Sciatic nerve (tissue), 2 donors: Measurements from ENCODE around the gene ASF1B. TPM values are rescaled to one million over a fixed set of nuclear protein-coding genes. Genes with fewer than 3 reads are reported as not detected.
"Not testable (repeated sequence)": the region's sequence is repeated elsewhere in the genome, so short reads cannot be mapped to it uniquely, and the experiment has no call there.

ENCODE experiments used
- ATAC-seq: fragments of 200-7000 bp; cut with Tn5 transposase; one replicate; pipeline ENCODE4 v1.9.1; 2020; ENCODE audit warnings: mild to moderate bottlenecking, moderate library complexity
- DNase-seq: peaks from one replicate; pipeline ENCODE4 v3.0.0-alpha.2; 2020; ENCODE audit warnings: low spot score
- intact Hi-C: fragments of 100-400 bp; cut with DNase I; formaldehyde crosslinking; loops from one replicate; pipeline ENCODE4 v1.14.2; 2022
- total RNA-seq: library from RNA; stranded (reverse); fragmentation: NEBNext Ultra II Directional; extraction: Animal tissue kit (Norgen Biotek cat#: 25700); gene quantifications from one replicate; pipeline ENCODE4 v1.2.1, GENCODE V29; 2021
- donor health status: DM: no; HTN: no; CAD: no.
- donor health status: DM: no; HTN: no; CAD: no.

Gene ASF1B
- total RNA-seq = 0.22 TPM

- ATAC-seq = peak; percentile 97
- DNase-seq = peak; percentile 98
- intact Hi-C loops = loop anchor here (10.0 kb wide), 1 partner anchor 52 kb away; the partner anchor contains the start of gene C19orf67
These were observed at the start of gene ASF1B for GRCh38 chr19:14136509-14137281. ASF1B (minus strand) TSS chr19:14136589; CDS start chr19:14136456, 133 bp downstream.

DNA sequence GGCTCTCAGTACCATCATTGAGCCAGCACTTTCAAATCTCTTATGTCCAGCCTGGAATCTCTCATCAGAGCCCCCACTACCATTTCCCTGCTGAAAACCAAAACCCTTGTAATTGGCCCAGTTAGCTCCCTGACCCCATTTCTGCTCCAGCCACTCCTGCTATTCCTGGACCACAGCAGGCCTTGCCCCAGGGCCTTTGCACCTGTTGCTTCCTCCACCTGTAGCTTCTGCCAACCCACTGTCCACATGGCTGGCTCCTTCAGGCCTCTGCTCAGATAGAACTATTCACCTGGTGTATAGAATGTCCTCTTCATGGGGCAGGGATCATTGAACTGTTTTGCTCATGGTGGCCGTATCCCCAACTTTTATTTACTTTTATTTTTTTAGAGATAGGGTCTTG, 49.3 kb upstream of the ASF1B start:
- ATAC-seq, intact Hi-C loops, DNase-seq: not testable (repeated sequence)

DNA sequence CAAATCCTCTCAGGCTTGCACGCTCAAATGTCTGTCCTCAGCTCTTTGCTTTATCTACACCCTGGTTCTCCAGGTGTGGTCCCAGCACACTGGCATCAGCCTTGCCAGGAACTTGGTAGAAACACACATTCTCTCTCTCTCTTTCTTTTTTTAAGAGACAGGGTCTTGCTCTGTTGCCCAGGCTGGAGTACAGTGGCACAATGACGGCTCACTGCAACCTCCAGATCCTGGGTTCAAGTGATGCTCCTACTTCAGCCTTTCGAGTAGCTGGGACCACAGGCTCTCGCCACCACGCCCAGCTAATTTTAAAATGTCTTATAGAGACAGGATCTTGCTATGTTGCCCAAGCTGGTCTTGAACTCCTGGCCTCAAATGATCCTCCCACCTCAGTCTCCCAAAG, 48.8 kb upstream of the ASF1B start:
- intact Hi-C loops = no loop called here
- ATAC-seq (no peak), DNase-seq (no peak)

GRCh38 chr19:14183741-14184350, 47.5 kb upstream of the ASF1B start:
- ATAC-seq (peak; percentile 44), DNase-seq (no peak)
- intact Hi-C loops = no loop called here

- DNase-seq (no peak), ATAC-seq (no peak)
- intact Hi-C loops = no loop called here
These were observed 46.1 kb upstream of the ASF1B start for GRCh38 chr19:14182476-14182875.

DNA sequence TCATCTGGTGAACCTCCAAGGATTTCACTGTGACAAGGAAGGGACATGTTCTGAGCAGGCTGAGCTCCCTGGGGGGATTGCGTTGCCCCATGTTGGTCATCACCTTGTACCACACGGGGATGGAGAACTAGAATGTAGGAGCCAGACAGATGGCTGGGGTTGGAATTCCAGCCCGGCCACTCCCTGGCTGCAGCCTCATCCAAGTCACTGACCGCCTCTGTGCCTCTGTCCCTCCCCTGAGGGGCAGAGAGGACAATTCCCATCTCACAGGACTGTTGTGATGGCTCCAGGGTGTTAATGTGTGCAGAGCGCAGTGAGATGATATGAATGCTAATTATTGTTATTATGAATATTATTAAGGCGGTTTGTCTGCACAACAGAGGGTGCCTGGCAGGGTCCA, 45.5 kb upstream of the ASF1B start:
- intact Hi-C loops = no loop called here
- no peak for DNase-seq
- no peak for ATAC-seq

- DNase-seq, ATAC-seq, intact Hi-C loops: not testable (repeated sequence)
These were observed 44.8 kb upstream of the ASF1B start for GRCh38 chr19:14181199-14181598.

GRCh38 chr19:14177496-14178074, 41.2 kb upstream of the ASF1B start:
- intact Hi-C loops = no loop called here
- DNase-seq (no peak), ATAC-seq (no peak)

DNA sequence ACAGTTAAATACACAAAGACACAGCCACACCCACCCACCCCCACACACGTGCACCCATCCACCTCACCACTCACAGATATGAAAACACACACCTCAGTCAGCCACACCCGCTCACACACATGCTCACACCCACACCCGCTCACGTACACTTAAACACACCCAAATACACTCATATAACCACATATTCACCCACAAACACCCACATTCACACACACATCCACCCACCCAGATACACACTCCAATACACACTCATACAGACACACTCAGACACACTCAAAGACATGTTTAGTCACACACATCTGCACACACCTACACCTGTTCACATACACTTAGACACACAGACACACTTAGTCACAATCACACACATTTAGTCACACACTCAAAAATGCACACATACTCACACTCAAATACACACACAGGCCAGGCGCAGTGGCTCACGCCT, 39.0 kb upstream of the ASF1B start:
- DNase-seq = no peak
- no peak for ATAC-seq
- intact Hi-C loops = no loop called here

GRCh38 chr19:14174883-14175282, 38.5 kb upstream of the ASF1B start:
- intact Hi-C loops = no loop called here
- DNase-seq (no peak), ATAC-seq (no peak)

DNA sequence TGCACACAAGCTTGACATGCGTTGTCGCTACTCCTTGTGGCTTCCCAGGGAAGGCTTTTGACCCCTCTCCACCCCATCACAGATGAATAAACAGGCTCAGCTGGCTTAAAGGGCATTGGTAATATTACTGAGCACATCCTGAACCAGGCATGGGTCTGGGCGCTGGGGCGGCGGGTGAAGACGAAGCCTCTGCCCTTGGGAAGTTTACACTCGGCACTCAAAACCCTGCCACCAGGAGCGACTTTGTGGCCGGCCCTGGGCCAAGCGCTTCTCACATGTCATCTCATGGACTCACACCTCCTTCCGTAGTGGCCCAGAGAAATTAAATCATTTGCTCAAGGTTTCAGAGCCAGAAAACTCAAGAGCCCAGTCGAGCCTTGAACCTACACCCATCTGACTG, 32.6 kb upstream of the ASF1B start:
- intact Hi-C loops = no loop called here
- ATAC-seq = no peak

DNA sequence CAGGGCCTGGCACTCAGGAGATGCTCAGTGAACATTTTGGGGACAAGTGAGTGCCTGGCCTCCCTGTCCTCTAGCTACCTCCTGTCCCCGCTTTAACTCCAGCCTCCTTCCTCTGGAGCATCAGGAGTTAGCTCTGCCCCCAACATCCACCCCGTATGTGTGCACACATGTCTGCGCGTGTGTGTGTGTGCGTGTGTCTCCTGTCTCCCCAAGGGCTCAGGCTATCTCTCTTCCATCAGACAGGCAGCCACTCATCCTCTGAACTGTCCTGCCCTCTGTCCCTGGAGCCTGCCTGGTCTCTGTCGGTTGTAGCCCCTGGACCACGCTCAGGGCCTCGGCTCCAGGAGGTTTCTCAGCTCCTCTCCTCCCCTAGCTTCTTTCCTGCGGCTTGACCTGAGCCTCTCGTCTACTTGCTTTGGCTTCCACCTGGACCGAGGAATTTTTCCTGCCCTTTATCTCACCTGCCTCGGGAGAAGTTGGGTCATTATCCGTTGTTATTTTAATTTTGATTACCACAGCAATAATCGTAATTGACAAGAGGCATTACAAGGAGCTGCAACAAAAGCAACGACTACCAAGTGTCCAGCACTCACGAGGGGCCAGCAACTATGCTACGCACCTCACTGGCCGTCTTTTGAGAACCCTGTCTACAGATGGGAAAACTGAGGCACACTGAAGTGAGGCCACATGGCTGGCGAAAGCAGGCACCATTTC, 32.0 kb upstream of the ASF1B start:
- ATAC-seq (no peak), DNase-seq (no peak)
- intact Hi-C loops = no loop called here

More for the DNA sequence above, 32.6 kb upstream of the ASF1B start:
- DNase-seq = no peak

DNA sequence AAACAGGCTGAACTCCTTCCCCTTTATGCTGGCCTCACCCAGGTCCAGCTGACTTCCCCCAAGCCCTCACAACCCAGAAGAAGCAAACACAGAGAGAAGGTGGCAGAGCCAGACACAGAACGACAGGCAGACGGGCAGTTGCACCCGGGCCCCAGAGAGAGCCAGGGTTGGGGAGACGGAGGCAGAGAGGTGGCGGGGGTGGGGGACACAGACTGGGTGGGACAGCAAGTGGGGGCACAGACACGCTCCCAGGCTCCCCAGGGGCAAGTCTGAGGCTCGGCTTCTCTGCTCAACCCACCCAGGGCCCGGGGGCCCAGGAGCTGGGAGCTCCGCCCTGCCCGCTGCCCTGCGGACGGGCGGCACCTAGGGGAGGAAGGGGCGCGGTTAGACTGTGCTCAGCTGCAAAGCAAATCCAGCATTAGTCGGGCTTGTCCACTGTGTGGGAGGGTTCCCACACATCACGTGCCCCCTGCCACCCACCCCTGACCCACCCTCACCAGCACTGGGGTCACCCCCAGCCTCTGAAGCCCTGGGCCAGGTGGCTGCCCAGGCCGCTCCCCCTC, 31.3 kb upstream of the ASF1B start:
- intact Hi-C loops = no loop called here
- no peak for DNase-seq
- ATAC-seq = peak; percentile 59

DNA sequence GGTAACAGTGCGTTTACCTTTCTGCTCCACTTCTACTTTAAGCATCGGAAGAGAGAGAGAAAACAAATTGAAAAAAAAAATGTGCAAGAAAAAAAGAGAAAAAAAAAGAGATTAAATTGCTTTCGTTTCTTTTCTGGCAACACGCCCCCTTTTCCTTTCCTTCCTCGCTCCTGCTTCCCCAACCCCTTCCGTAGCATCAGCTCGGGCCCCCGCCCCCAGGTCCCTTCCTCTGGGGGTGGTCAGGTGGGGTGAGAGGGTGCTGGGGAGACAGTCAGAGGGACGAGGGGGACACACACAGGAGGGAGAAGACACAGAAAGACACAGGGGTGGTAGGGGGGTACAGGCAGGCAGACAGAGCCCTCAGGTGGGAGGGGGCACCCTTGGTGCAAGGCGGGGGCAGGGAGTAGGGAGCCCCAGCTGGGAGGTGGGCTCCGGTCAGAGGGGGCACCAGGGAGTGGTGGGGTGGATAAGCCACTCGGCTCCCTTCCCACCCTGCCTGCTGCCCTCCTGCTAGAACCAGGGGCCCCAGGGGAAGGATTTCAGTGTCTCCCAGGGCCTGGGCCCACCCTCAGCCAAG, 30.7 kb upstream of the ASF1B start:
- ATAC-seq (peak; percentile 4), DNase-seq (no peak)
- intact Hi-C loops = no loop called here

- no peak for ATAC-seq
- intact Hi-C loops = no loop called here
- no peak for DNase-seq
These were observed 29.8 kb upstream of the ASF1B start for GRCh38 chr19:14165990-14166830.

DNA sequence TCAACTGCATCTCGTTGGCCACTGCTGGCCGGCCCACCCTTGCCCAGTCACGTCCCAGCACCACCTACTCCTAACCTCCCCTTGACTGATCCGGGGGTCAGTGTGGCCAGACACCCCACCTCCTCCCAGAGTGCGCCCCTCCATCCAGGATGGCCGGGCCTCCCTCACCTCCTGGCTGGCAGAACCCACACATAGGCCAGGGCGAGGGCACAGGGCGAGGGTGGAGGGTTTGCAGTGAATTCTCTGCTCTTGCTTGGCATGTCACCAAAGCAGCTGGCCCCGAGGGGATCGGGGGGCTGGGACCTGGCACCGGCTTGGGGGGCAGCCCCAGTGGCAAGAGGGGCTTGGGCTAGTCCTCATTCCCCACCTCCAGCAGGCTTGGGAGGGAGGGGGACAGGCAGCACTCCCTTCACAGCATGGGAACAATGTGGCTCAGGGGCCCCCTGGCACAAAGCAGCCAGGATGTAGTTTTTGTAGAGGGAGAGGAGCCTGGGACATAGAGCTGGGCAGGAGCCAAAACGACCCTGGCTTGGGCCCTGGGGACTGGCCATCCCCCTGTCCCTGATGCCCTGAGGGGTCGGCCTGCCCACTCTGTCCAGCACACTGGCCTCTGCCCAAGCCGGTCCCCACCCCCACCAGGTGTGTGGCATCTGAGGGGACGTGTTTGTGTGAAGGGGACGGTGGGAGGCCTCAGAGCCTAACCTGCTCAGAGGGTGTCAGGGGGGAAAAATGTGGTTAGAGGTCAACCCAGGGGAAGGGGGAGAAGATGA, 28.5 kb upstream of the ASF1B start:
- ATAC-seq (no peak), DNase-seq (no peak)
- intact Hi-C loops = no loop called here

GRCh38 chr19:14164082-14164481, 27.7 kb upstream of the ASF1B start:
- intact Hi-C loops = no loop called here
- no peak for ATAC-seq
- DNase-seq = no peak
